H1 (cell line): Measurements from ENCODE around the gene NSA2. TPM values are rescaled to one million over a fixed set of nuclear protein-coding genes. Genes with fewer than 3 reads are reported as not detected.
A peak's percentile ranks its signal among the peaks of the same experiment; 100 is the strongest.

Experiments
- CBX5 ChIP-seq: fragments of 300-800, 300-1000 bp; sonication (generic); IDR thresholded peaks from 2 replicates; pipeline ENCODE4 v1.7.1; 2016; ENCODE audit warnings: antibody characterized with exemption, low read length, low read depth
- CEBPB ChIP-seq: IDR thresholded peaks from 2 replicates; pipeline ENCODE4 v1.6.1; 2012; ENCODE audit warnings: low read depth, low read length
- CHD1 ChIP-seq: IDR thresholded peaks from 2 replicates; pipeline ENCODE4 v1.6.1; 2012; ENCODE audit warnings: low read depth, low read length, improper control_type of control experiment
- CHD2 ChIP-seq: IDR thresholded peaks from 2 replicates; pipeline ENCODE4 v1.6.1; 2012; ENCODE audit warnings: low read length, improper control_type of control experiment
- FOSL1 ChIP-seq: IDR thresholded peaks from 2 replicates; pipeline ENCODE4 v1.6.1; 2011; ENCODE audit warnings: mild to moderate bottlenecking, low read depth, low read length, moderate library complexity; ENCODE audit not compliant: insufficient read depth
- HDAC2 ChIP-seq, 2 experiments: fragments of 300-600 bp in 1 of 2; sonication (generic) in 1 of 2; IDR thresholded peaks; 2 replicates each; pipeline ENCODE4 v1.6.1; 2011 to 2012; ENCODE audit warnings: low read depth in 2 of 2, low read length in 2 of 2, mild to moderate bottlenecking in 2 of 2, moderate library complexity in 2 of 2, borderline replicate concordance in 1 of 2, inconsistent platforms in 1 of 2
- JUN ChIP-seq: IDR thresholded peaks from 2 replicates; pipeline ENCODE4 v1.6.1; 2011; ENCODE audit warnings: low read depth, mild to moderate bottlenecking, improper control_type of control experiment, low read length
- KDM1A ChIP-seq: fragments of 200-600, 300-600 bp; sonication (generic); IDR thresholded peaks from 2 replicates; pipeline ENCODE4 v1.7.1; 2016; ENCODE audit warnings: mild to moderate bottlenecking, low read length, borderline replicate concordance
- KDM4A ChIP-seq: IDR thresholded peaks from one replicate; pipeline ENCODE4 v1.7.1; 2012; ENCODE audit warnings: low read depth, mild to moderate bottlenecking, moderate library complexity, low read length, inconsistent platforms; ENCODE audit not compliant: severe bottlenecking
- NANOG ChIP-seq: IDR thresholded peaks from 2 replicates; pipeline ENCODE4 v1.6.1; 2011; ENCODE audit warnings: low read length, low read depth, mild to moderate bottlenecking, inconsistent platforms; ENCODE audit not compliant: insufficient read depth, poor library complexity, severe bottlenecking
- PHF8 ChIP-seq: fragments of 200-600 bp; sonication (generic); conservative IDR thresholded peaks from 2 replicates; pipeline ENCODE4 v1.7.1; 2012; ENCODE audit warnings: low read depth, mild to moderate bottlenecking, inconsistent platforms, low read length, moderate library complexity
- POLR2A ChIP-seq, 2 experiments: IDR thresholded peaks; 1 replicate in 1 of 2; 2 replicates in 1 of 2; pipeline ENCODE4 v1.6.1; 2011; ENCODE audit warnings: low read depth in 2 of 2, low read length in 2 of 2, mild to moderate bottlenecking in 2 of 2; ENCODE audit errors: control extremely low read depth in 1 of 2
- RBBP5 ChIP-seq: IDR thresholded peaks from 2 replicates; pipeline ENCODE4 v1.7.1; 2012; ENCODE audit warnings: low read depth, mild to moderate bottlenecking, inconsistent platforms, low read length, moderate library complexity, borderline replicate concordance
- RFX5 ChIP-seq: IDR thresholded peaks from 2 replicates; pipeline ENCODE4 v1.6.1; 2011; ENCODE audit warnings: low read depth, low read length, improper control_type of control experiment, borderline replicate concordance
- RXRA ChIP-seq: IDR thresholded peaks from 2 replicates; pipeline ENCODE4 v1.6.1; 2011; ENCODE audit warnings: low read depth, mild to moderate bottlenecking, low read length, moderate library complexity; ENCODE audit not compliant: insufficient read depth
- SAP30 ChIP-seq: fragments of 300-600 bp; sonication (generic); IDR thresholded peaks from 2 replicates; pipeline ENCODE4 v1.7.1; 2012; ENCODE audit warnings: low read length, moderate library complexity, mild to moderate bottlenecking, inconsistent platforms; ENCODE audit not compliant: insufficient read depth, insufficient replicate concordance
- SIN3A ChIP-seq, 2 experiments: IDR thresholded peaks in 1 of 2; conservative IDR thresholded peaks in 1 of 2; 2 replicates each; pipeline ENCODE4 v1.6.1; 2011 to 2012; ENCODE audit warnings: low read length in 2 of 2, improper control_type of control experiment in 1 of 2, low read depth in 1 of 2, mild to moderate bottlenecking in 1 of 2
- SIX5 ChIP-seq: IDR thresholded peaks from 2 replicates; pipeline ENCODE4 v1.6.1; 2011; ENCODE audit warnings: mild to moderate bottlenecking, low read depth, low read length
- SUZ12 ChIP-seq: fragments of 200-600 bp; sonication (generic); IDR thresholded peaks from 2 replicates; pipeline ENCODE4 v1.6.1; 2012; ENCODE audit warnings: mild to moderate bottlenecking, inconsistent platforms, low read length, moderate library complexity, mixed read lengths
- TAF1 ChIP-seq: IDR thresholded peaks from 2 replicates; pipeline ENCODE4 v1.6.1; 2011; ENCODE audit warnings: mild to moderate bottlenecking, low read depth, low read length
- TBP ChIP-seq: IDR thresholded peaks from 2 replicates; pipeline ENCODE4 v1.6.1; 2011; ENCODE audit warnings: low read depth, low read length, improper control_type of control experiment
- TCF12 ChIP-seq: IDR thresholded peaks from 2 replicates; pipeline ENCODE4 v1.6.1; 2011; ENCODE audit warnings: low read depth, mild to moderate bottlenecking, low read length
- polyA plus RNA-seq, 7 experiments: library from polyadenylated mRNA; depleted of rRNA in 3 of 7; stranded (reverse) in 5 of 7; unstranded in 2 of 7; fragments of >200 nt in 5 of 7; fragments of 200-250 nt in 2 of 7; gene quantifications; 1 replicate in 5 of 7; 2 replicates in 1 of 7; 4 replicates in 1 of 7; pipeline versions ENCODE4 v1.2.1 to v1.2.3, GENCODE V29; 2011 to 2013; ENCODE audit warnings: missing spikeins in 2 of 7, mixed read lengths in 2 of 7
- total RNA-seq: library from RNA; stranded (reverse); fragmentation: NEBNext Ultra II Directional; extraction: Animal tissue kit (Norgen Biotek cat#: 25700); gene quantifications from 2 replicates; pipeline ENCODE4 v1.2.1, GENCODE V29; 2021

The NSA2 gene
- total and polyA plus RNA-seq, 2 of the 8 experiments (the other 6 are each of a cell fraction or from before 2014, with no cell fraction given) = 17.0 to 68.7 TPM

DNA sequence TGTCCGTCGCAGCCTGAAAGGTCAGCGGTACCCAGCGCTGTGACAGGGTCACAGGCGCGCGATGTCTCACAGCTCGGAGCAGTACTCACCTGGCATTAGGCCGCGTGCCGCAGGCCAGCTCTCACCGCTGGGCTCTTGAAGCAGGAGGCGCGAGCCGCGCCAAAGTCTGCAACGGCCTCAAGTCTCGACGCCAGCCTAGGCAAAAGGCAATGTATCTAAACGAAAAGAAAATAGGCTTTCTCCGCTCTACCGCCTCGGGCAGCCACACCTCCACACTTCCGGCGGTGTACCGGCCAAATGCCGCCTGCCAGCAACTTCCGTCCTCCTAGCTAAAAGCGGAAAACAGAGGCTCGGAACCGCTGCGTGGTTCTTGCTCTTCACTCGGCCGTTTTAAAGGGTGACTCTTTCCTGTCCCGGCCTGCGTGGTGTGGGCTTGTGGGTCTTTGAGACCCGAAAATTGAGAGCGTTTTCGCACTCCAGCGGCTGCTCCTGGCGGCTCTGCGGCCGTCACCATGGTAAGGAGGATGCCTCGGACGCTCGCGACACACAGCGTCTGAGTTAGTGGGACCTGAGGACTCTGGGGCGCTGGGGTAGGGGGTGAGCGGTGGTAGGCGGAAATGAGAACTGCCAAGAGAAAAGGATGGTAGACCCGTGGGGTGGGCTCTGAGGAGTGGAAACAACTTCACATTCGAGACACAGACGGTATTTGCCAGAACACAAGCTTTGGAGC, at the start of gene NSA2, which contains the start of gene GFM2 (continued):
- no peak for TF ChIP-seq CHD1
- peak; percentile 49; the same call in 1 of the 2 replicates for TF ChIP-seq RFX5
- TF ChIP-seq RXRA = no peak
- TF ChIP-seq RBBP5 = no peak; the same call in 1 of the 2 replicates
- no peak for TF ChIP-seq NANOG
- no peak for TF ChIP-seq CHD2
- peak; percentile 79 for TF ChIP-seq PHF8
- no peak for TF ChIP-seq FOSL1
- TF ChIP-seq SUZ12 = no peak
- no peak for TF ChIP-seq CEBPB
- peak in 1 of 2 experiments; percentile 69; a peak in 1 of 3 replicates for TF ChIP-seq POLR2A (IDR thresholded peaks at IDR 0.05; ENCODE audit: control extremely low read depth in 1 of 2, low read depth in 2 of 2, low read length in 2 of 2)
- TF ChIP-seq HDAC2 (IDR thresholded peaks at IDR 0.05; ENCODE audit: borderline replicate concordance in 1 of 2, low read depth in 2 of 2, low read length in 2 of 2) = no peak; a peak in 2 of 4 replicates
- TF ChIP-seq TAF1 = peak; percentile 80
- no peak for TF ChIP-seq JUN
- no peak for TF ChIP-seq KDM4A
- no peak for TF ChIP-seq KDM1A
- no peak for TF ChIP-seq TCF12
- TF ChIP-seq TBP = peak; percentile 83
- peak; percentile 34; the same call in 1 of the 2 replicates for TF ChIP-seq SIX5
- TF ChIP-seq SAP30 = peak; percentile 92
- peak; percentile 92 to 99; a peak in 3 of 4 replicates for TF ChIP-seq SIN3A (conservative IDR thresholded peaks at IDR 0.05 in 1 of 2, IDR thresholded peaks at IDR 0.05 in 1 of 2; ENCODE audit: low read depth in 1 of 2, low read length in 2 of 2)
- TF ChIP-seq CBX5 = no peak
